ENCODE data around the gene CES5A.
A peak's percentile ranks its signal among the peaks of the same experiment; 100 is the strongest.
"Not testable (repeated sequence)": the region's sequence is repeated elsewhere in the genome, so short reads cannot be mapped to it uniquely, and the experiment has no call there.

The CES5A gene

GRCh38 chr16:55876854-55877253 lies 1.7 kb upstream of the CES5A start:
- no peak for DNase-seq

- DNase-seq: no peak
Observed at GRCh38 chr16:55873122-55873521, 2.1 kb downstream of the CES5A start.

GRCh38 chr16:55872130-55872529 lies 3.0 kb downstream of the CES5A start:
- DNase-seq: no peak

- no peak for DNase-seq
Observed at GRCh38 chr16:55871411-55872038, 3.6 kb downstream of the CES5A start.

- no peak for DNase-seq
Observed at GRCh38 chr16:55868980-55869379, 6.2 kb downstream of the CES5A start.

- DNase-seq: no peak
Observed at GRCh38 chr16:55868137-55868536, 7.0 kb downstream of the CES5A start.

GRCh38 chr16:55861288-55861687 lies 13.9 kb downstream of the CES5A start:
- no peak for DNase-seq

GRCh38 chr16:55857650-55858049 lies 17.5 kb downstream of the CES5A start:
- DNase-seq: not testable (repeated sequence)

- no peak for DNase-seq
Observed at GRCh38 chr16:55856950-55857349, 18.2 kb downstream of the CES5A start.

- DNase-seq: no peak
Observed at GRCh38 chr16:55853114-55853513, 22.1 kb downstream of the CES5A start.

GRCh38 chr16:55849536-55849935 lies 25.6 kb downstream of the CES5A start:
- DNase-seq: no peak

GRCh38 chr16:55846598-55847346 lies 28.4 kb downstream of the CES5A start:
- DNase-seq: no peak

GRCh38 chr16:55843105-55843395 lies 32.1 kb downstream of the CES5A start:
- no peak for DNase-seq

GRCh38 chr16:55842369-55843104 lies 32.6 kb downstream of the CES5A start:
- DNase-seq: peak in 10 of 56 donors; percentile 0 to 52 (median 11)

- no peak for DNase-seq
Observed at GRCh38 chr16:55839115-55839514, 36.1 kb downstream of the CES5A start.

GRCh38 chr16:55836158-55836611 lies 39.0 kb downstream of the CES5A start:
- no peak for DNase-seq

GRCh38 chr16:55835581-55835980 lies 39.6 kb downstream of the CES5A start:
- peak in 2 of 56 donors; percentile 13 to 24 for DNase-seq

- not testable (repeated sequence) for DNase-seq
Observed at GRCh38 chr16:55835173-55835572, 40.0 kb downstream of the CES5A start.

- no peak for DNase-seq
Observed at GRCh38 chr16:55834049-55834448, 41.1 kb downstream of the CES5A start.

- DNase-seq: peak in 1 of 56 donors; percentile 5
Observed at GRCh38 chr16:55832773-55833691, 42.1 kb downstream of the CES5A start, which contains the start of gene CES1. Gene CES1 (minus strand): TSS chr16:55833096. CDS start chr16:55833055, 41 bp downstream.

- DNase-seq: no peak
Observed at GRCh38 chr16:55832425-55832772, 42.8 kb downstream of the CES5A start.
